CD8-positive, alpha-beta memory T cell (primary cell): Measurements from ENCODE around the gene BBS1. TPM values are rescaled to one million over a fixed set of nuclear protein-coding genes. Genes with fewer than 3 reads are reported as not detected.

Source experiments
- CTCF ChIA-PET: fragments of 350-600 bp; sonication (Branson Sonifier 250); formaldehyde crosslinking; loops from one replicate; lab custom pipeline; 2021; ENCODE audit warnings: antibody characterized with exemption; lab: Charles Lee
- POLR2A ChIA-PET: fragments of 350-600 bp; sonication (Branson Sonifier 250); formaldehyde crosslinking; loops from one replicate; lab custom pipeline; 2021; ENCODE audit warnings: antibody characterized with exemption; lab: Charles Lee
- DNase-seq, 5 donors: peaks; one replicate each; pipeline versions ENCODE4 v3.0.0 to v3.0.0-alpha.2; 2020 to 2022; ENCODE audit warnings: mixed read lengths in 1 of 5
- H3K27ac ChIP-seq: one replicate; pipeline ENCODE4 v1.7.0; 2013; ENCODE audit warnings: low read depth, mild to moderate bottlenecking, low read length, moderate library complexity
- H3K27me3 ChIP-seq: 2 replicates; pipeline ENCODE4 v1.7.0; 2013; ENCODE audit warnings: low read length, mild to moderate bottlenecking; ENCODE audit not compliant: insufficient read depth, poor library complexity, severe bottlenecking
- H3K36me3 ChIP-seq: 2 replicates; pipeline ENCODE4 v1.7.0; 2013; ENCODE audit warnings: mild to moderate bottlenecking, low read length, moderate library complexity; ENCODE audit not compliant: insufficient read depth
- H3K4me1 ChIP-seq: 2 replicates; pipeline ENCODE4 v1.7.0; 2013; ENCODE audit warnings: mild to moderate bottlenecking, low read length, moderate library complexity; ENCODE audit not compliant: insufficient read depth
- H3K4me3 ChIP-seq: 2 replicates; pipeline ENCODE4 v1.7.0; 2013; ENCODE audit warnings: mild to moderate bottlenecking, low read length
- H3K9me3 ChIP-seq: 2 replicates; pipeline ENCODE4 v1.7.0; 2013; ENCODE audit warnings: mild to moderate bottlenecking, low read length
- H3K27ac Mint-ChIP-seq, 8 donors: one replicate each; pipeline ENCODE4 v1.8.0; 2020 to 2021; ENCODE audit warnings: mixed read lengths in 8 of 8, mild to moderate bottlenecking in 6 of 8, inconsistent platforms in 3 of 8, moderate library complexity in 3 of 8
- H3K27me3 Mint-ChIP-seq, 2 donors: one replicate each; pipeline ENCODE4 v1.8.0; 2020 to 2021; ENCODE audit warnings: mixed read lengths in 2 of 2, mild to moderate bottlenecking in 1 of 2, moderate library complexity in 1 of 2
- H3K36me3 Mint-ChIP-seq, 3 donors: one replicate each; pipeline ENCODE4 v1.8.0; 2020 to 2021; ENCODE audit warnings: mixed read lengths in 3 of 3, inconsistent platforms in 1 of 3, mild to moderate bottlenecking in 1 of 3
- H3K4me1 Mint-ChIP-seq, 3 donors: one replicate each; pipeline ENCODE4 v1.8.0; 2020 to 2021; ENCODE audit warnings: mixed read lengths in 3 of 3, inconsistent platforms in 1 of 3, mild to moderate bottlenecking in 1 of 3
- H3K4me3 Mint-ChIP-seq, 7 donors: one replicate each; pipeline ENCODE4 v1.8.0; 2020 to 2021; ENCODE audit warnings: mixed read lengths in 7 of 7, mild to moderate bottlenecking in 6 of 7, moderate library complexity in 4 of 7, inconsistent platforms in 2 of 7
- H3K9me3 Mint-ChIP-seq, 5 donors: one replicate each; pipeline ENCODE4 v1.8.0; 2020 to 2022; ENCODE audit warnings: mixed read lengths in 5 of 5, mild to moderate bottlenecking in 3 of 5, moderate library complexity in 2 of 5, inconsistent platforms in 1 of 5
- polyA plus RNA-seq: library from polyadenylated mRNA; unstranded; fragments of 300-500 nt; fragmentation: Illumina TruSeq; gene quantifications from one replicate; pipeline ENCODE4 v1.2.3, GENCODE V29; 2021
- total RNA-seq, 2 experiments: library from RNA; stranded (reverse); gene quantifications; one replicate each; pipeline ENCODE4 v1.2.3, GENCODE V29; 2021

Gene BBS1
- total and polyA plus RNA-seq, 3 experiments from 2014 or later = 15.6 to 21.2 (median 17.7) TPM

- Histone ChIP-seq H3K27me3 (no peaks in the 10 kb centered on the region), H3K4me3 (no peak overlapping the region), H3K4me1 (no peaks in the 10 kb centered on the region), H3K27ac (no peak overlapping the region), H3K9me3 (no peaks in the 10 kb centered on the region), H3K36me3 (no peaks in the 10 kb centered on the region)
- H3K4me1 Mint-ChIP-seq = peaks cover 0 to 2% (median 0%) of the 10 kb centered on the region in 3 donors
- POLR2A ChIA-PET = no interaction called here
- no peaks in the 10 kb centered on the region for H3K9me3 Mint-ChIP-seq
- peaks cover 0 to 76% (median 7%) of the 10 kb centered on the region in 3 donors for H3K36me3 Mint-ChIP-seq
- H3K27ac Mint-ChIP-seq = peak overlapping the region in 1 of 8 donors; percentile 32
- no peak overlapping the region for H3K4me3 Mint-ChIP-seq
- CTCF ChIA-PET = interaction anchor here (1.8 kb wide), 1 partner anchor 10 kb away, joined by 5 read pairs; the partner anchor contains the start of gene DPP3
- DNase-seq = no peak
- no peaks in the 10 kb centered on the region for H3K27me3 Mint-ChIP-seq
Measured at GRCh38 chr11:66489636-66490035, 20.8 kb upstream of the BBS1 start.

DNA sequence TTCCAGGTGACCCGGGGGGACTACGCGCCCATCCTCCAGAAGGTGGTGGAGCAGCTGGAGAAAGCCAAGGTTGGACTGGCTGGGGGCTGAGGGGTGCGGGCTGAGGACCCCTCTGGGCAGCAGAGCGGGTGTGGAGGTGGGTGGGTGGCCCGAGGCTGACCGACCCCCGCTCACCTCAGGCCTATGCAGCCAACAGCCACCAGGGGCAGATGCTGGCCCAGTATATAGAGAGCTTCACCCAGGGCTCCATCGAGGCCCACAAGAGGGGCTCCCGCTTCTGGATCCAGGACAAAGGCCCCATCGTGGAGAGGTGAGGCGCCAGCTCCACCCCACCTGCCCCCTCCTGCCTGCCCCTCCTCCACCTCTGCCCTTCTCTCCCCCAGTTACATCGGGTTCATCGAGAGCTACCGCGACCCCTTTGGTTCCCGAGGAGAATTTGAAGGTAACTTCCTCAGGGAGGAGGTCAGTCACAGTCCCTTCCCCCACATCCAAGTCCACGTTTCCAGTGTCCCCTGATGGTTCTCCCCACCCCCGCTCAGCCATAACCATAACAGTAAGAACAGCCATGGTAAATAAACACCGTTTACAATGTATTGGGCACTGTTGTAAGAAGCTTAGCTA lies 19.0 kb upstream of the BBS1 start:
- H3K4me1 Mint-ChIP-seq = peaks cover 0 to 2% (median 0%) of the 10 kb centered on the region in 3 donors
- peak in 1 of 5 donors; percentile 13 for DNase-seq
- no peak overlapping the region for H3K4me3 Mint-ChIP-seq
- peak overlapping the region in 1 of 8 donors; percentile 36 for H3K27ac Mint-ChIP-seq
- H3K36me3 Mint-ChIP-seq = peaks cover 0 to 67% (median 9%) of the 10 kb centered on the region in 3 donors
- H3K9me3 Mint-ChIP-seq = no peaks in the 10 kb centered on the region
- H3K9me3 ChIP-seq = no peaks in the 10 kb centered on the region
- ChIA-PET CTCF (interaction anchor here (0.6 to 1.8 kb wide), 3 partner anchors 11 to 467 kb away, joined by 3 to 5 read pairs (median 3); partner anchors contain the start of gene DPP3), POLR2A (no interaction called here)
- no peaks in the 10 kb centered on the region for H3K36me3 ChIP-seq
- H3K27me3 Mint-ChIP-seq = no peaks in the 10 kb centered on the region
- no peak overlapping the region for H3K4me3 ChIP-seq
- no peaks in the 10 kb centered on the region for H3K27me3 ChIP-seq
- H3K4me1 ChIP-seq = no peaks in the 10 kb centered on the region
- no peak overlapping the region for H3K27ac ChIP-seq

- CTCF ChIA-PET = no interaction called here
- POLR2A ChIA-PET = no interaction called here
- Histone ChIP-seq H3K4me3 (no peak overlapping the region), H3K27ac (no peak overlapping the region), H3K27me3 (no peaks in the 10 kb centered on the region), H3K9me3 (no peaks in the 10 kb centered on the region), H3K4me1 (no peaks in the 10 kb centered on the region), H3K36me3 (no peaks in the 10 kb centered on the region)
- H3K36me3 Mint-ChIP-seq = peaks cover 0 to 65% (median 9%) of the 10 kb centered on the region in 3 donors
- no peak overlapping the region for H3K4me3 Mint-ChIP-seq
- H3K27me3 Mint-ChIP-seq = no peaks in the 10 kb centered on the region
- H3K9me3 Mint-ChIP-seq = no peaks in the 10 kb centered on the region
- no peak overlapping the region for H3K27ac Mint-ChIP-seq
- DNase-seq = no peak
- peaks cover 0 to 2% (median 0%) of the 10 kb centered on the region in 3 donors for H3K4me1 Mint-ChIP-seq
Measured at GRCh38 chr11:66492161-66492865, 18.1 kb upstream of the BBS1 start.

GRCh38 chr11:66493130-66493529 lies 17.3 kb upstream of the BBS1 start:
- ChIA-PET CTCF (no interaction called here), POLR2A (no interaction called here)
- no peaks in the 10 kb centered on the region for H3K9me3 ChIP-seq
- H3K4me3 ChIP-seq = no peak overlapping the region
- peaks cover 0 to 2% (median 0%) of the 10 kb centered on the region in 3 donors for H3K4me1 Mint-ChIP-seq
- H3K4me3 Mint-ChIP-seq = no peak overlapping the region
- no peaks in the 10 kb centered on the region for H3K9me3 Mint-ChIP-seq
- H3K27me3 Mint-ChIP-seq = no peaks in the 10 kb centered on the region
- DNase-seq = no peak
- peak overlapping the region in 1 of 8 donors; percentile 38 for H3K27ac Mint-ChIP-seq
- peaks cover 0 to 60% (median 9%) of the 10 kb centered on the region in 3 donors for H3K36me3 Mint-ChIP-seq
- no peaks in the 10 kb centered on the region for H3K36me3 ChIP-seq
- no peaks in the 10 kb centered on the region for H3K27me3 ChIP-seq
- no peaks in the 10 kb centered on the region for H3K4me1 ChIP-seq
- H3K27ac ChIP-seq = no peak overlapping the region

GRCh38 chr11:66494458-66494857 lies 16.0 kb upstream of the BBS1 start:
- H3K9me3 ChIP-seq = no peaks in the 10 kb centered on the region
- no peaks in the 10 kb centered on the region for H3K9me3 Mint-ChIP-seq
- H3K36me3 Mint-ChIP-seq = peaks cover 0 to 57% (median 5%) of the 10 kb centered on the region in 3 donors
- DNase-seq = no peak
- no peaks in the 10 kb centered on the region for H3K27me3 ChIP-seq
- no peak overlapping the region for H3K27ac ChIP-seq
- ChIA-PET POLR2A (no interaction called here), CTCF (no interaction called here)
- H3K27me3 Mint-ChIP-seq = no peaks in the 10 kb centered on the region
- H3K4me1 Mint-ChIP-seq = peaks cover 0 to 2% (median 0%) of the 10 kb centered on the region in 3 donors
- no peak overlapping the region for H3K4me3 Mint-ChIP-seq
- no peaks in the 10 kb centered on the region for H3K36me3 ChIP-seq
- H3K4me1 ChIP-seq = no peaks in the 10 kb centered on the region
- no peak overlapping the region for H3K4me3 ChIP-seq
- no peak overlapping the region for H3K27ac Mint-ChIP-seq

DNA sequence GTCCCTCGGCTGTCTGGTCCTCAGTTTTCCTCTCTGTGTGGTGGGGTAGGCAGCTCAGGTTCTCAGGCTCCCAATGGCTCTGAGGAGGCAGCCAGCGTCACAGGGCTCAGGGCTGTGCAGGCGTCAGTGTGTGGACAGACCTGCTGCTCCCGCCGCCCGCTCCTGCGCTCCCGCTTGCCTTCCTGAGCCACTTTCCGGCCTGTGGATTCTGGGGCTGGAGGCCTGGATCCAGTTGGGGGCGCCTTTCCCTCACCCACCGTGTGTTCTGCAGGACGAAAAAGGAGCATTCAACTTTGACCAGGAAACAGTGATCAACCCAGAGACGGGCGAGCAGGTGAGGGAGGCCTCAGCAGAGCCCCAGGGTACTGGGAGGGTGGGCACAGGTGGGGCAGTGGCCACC lies 15.5 kb upstream of the BBS1 start:
- no peak overlapping the region for H3K27ac Mint-ChIP-seq
- H3K9me3 Mint-ChIP-seq = no peaks in the 10 kb centered on the region
- Histone ChIP-seq H3K4me1 (no peaks in the 10 kb centered on the region), H3K27ac (no peak overlapping the region), H3K27me3 (no peaks in the 10 kb centered on the region), H3K4me3 (no peak overlapping the region), H3K36me3 (no peaks in the 10 kb centered on the region), H3K9me3 (no peaks in the 10 kb centered on the region)
- ChIA-PET CTCF (no interaction called here), POLR2A (no interaction called here)
- H3K36me3 Mint-ChIP-seq = peaks cover 0 to 55% (median 6%) of the 10 kb centered on the region in 3 donors
- H3K4me3 Mint-ChIP-seq = no peak overlapping the region
- DNase-seq = no peak
- peaks cover 0 to 2% (median 0%) of the 10 kb centered on the region in 3 donors for H3K4me1 Mint-ChIP-seq
- no peaks in the 10 kb centered on the region for H3K27me3 Mint-ChIP-seq

DNA sequence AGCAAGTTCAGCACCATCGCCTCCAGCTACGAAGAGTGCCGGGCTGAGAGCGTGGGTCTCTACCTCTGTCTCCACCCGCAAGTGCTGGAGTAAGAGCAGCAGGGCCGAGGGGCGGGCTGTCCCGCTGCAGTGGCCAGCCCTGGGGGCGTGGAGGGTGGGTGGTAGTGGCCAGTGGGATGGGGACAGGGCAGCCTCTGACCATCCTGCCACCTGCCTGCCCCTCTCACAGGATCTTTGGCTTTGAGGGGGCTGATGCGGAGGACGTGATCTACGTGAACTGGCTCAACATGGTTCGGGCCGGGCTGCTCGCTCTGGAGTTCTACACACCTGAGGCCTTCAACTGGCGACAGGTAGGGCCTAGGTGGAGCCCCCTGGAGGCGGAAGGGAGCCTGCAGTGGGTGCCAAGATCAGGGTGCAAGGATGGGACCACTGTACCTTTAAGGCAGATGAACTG lies 15.0 kb upstream of the BBS1 start:
- POLR2A ChIA-PET = no interaction called here

DNA sequence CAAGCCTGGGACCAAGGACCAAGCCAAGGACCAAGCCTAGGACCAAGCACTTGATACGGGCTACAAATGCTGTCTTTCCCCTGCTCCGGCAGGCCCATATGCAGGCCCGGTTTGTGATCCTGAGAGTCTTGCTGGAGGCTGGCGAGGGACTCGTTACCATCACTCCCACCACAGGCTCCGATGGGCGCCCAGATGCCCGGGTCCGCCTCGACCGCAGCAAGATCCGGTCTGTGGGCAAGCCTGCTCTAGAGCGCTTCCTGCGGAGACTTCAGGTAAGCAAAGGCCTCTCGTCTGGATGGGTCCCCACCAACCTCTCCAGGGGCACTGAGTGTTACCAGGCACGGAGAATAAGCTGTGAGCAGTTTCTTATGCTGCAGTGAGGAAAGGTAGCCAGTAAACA lies 13.2 kb upstream of the BBS1 start:
- Histone ChIP-seq H3K4me3 (no peak overlapping the region), H3K27ac (no peak overlapping the region), H3K27me3 (no peaks in the 10 kb centered on the region), H3K36me3 (no peaks in the 10 kb centered on the region), H3K4me1 (no peaks in the 10 kb centered on the region), H3K9me3 (no peaks in the 10 kb centered on the region)
- no peak overlapping the region for H3K4me3 Mint-ChIP-seq
- H3K27ac Mint-ChIP-seq = no peak overlapping the region
- POLR2A ChIA-PET = no interaction called here
- no peaks in the 10 kb centered on the region for H3K9me3 Mint-ChIP-seq
- peaks cover 0 to 49% (median 9%) of the 10 kb centered on the region in 3 donors for H3K36me3 Mint-ChIP-seq
- H3K27me3 Mint-ChIP-seq = no peaks in the 10 kb centered on the region
- CTCF ChIA-PET = no interaction called here
- DNase-seq = no peak
- H3K4me1 Mint-ChIP-seq = peaks cover 0 to 2% (median 0%) of the 10 kb centered on the region in 3 donors

More for the DNA sequence above, 15.0 kb upstream of the BBS1 start:
- H3K27ac Mint-ChIP-seq = no peak overlapping the region
- H3K36me3 Mint-ChIP-seq = peaks cover 0 to 54% (median 8%) of the 10 kb centered on the region in 3 donors
- peak in 1 of 5 donors; percentile 42 for DNase-seq
- Histone ChIP-seq H3K9me3 (no peaks in the 10 kb centered on the region), H3K4me3 (no peak overlapping the region), H3K36me3 (no peaks in the 10 kb centered on the region), H3K4me1 (no peaks in the 10 kb centered on the region), H3K27ac (no peak overlapping the region), H3K27me3 (no peaks in the 10 kb centered on the region)
- CTCF ChIA-PET = no interaction called here
- H3K27me3 Mint-ChIP-seq = no peaks in the 10 kb centered on the region
- H3K9me3 Mint-ChIP-seq = no peaks in the 10 kb centered on the region
- no peak overlapping the region for H3K4me3 Mint-ChIP-seq
- peaks cover 0 to 2% (median 0%) of the 10 kb centered on the region in 3 donors for H3K4me1 Mint-ChIP-seq
